ENCODE measurements around the gene PSMD14. TPM values are rescaled to one million over a fixed set of nuclear protein-coding genes. Genes with fewer than 3 reads are reported as not detected.

The PSMD14 gene
- total RNA-seq, 2 experiments from 2014 or later = 68.3 to 72.2 TPM

GRCh38 chr2:161424891-161425727 lies 116.9 kb downstream of the PSMD14 start:
- Mint-ChIP-seq H3K9me3 (ENCODE audit: insufficient read depth) (no peaks in the 10 kb centered on the region), H3K4me3 (peak overlapping the region; percentile 37), H3K27me3 (ENCODE audit: low read depth) (peaks cover 84% of the 10 kb centered on the region), H3K36me3 (ENCODE audit: low read depth) (peaks cover 13% of the 10 kb centered on the region), H3K27ac (no peak overlapping the region), H3K4me1 (ENCODE audit: low read depth) (peaks cover 39% of the 10 kb centered on the region)
- ATAC-seq (no peak), DNase-seq (no peak)
- POLR2A ChIA-PET = interaction anchor here (0.6 kb wide), 1 partner anchor 182 kb away, joined by 3 read pairs; no protein-coding TSS in a partner anchor
- CTCF ChIA-PET = no interaction called here

- Mint-ChIP-seq H3K36me3 (ENCODE audit: low read depth) (peaks cover 13% of the 10 kb centered on the region), H3K27ac (no peak overlapping the region), H3K27me3 (ENCODE audit: low read depth) (peaks cover 83% of the 10 kb centered on the region), H3K9me3 (ENCODE audit: insufficient read depth) (no peaks in the 10 kb centered on the region), H3K4me1 (ENCODE audit: low read depth) (peaks cover 36% of the 10 kb centered on the region), H3K4me3 (no peak overlapping the region)
- DNase-seq (no peak), ATAC-seq (no peak)
- ChIA-PET CTCF (no interaction called here), POLR2A (no interaction called here)
Measured at GRCh38 chr2:161425728-161426454, 117.7 kb downstream of the PSMD14 start.

- Mint-ChIP-seq H3K36me3 (ENCODE audit: low read depth) (peaks cover 13% of the 10 kb centered on the region), H3K4me1 (ENCODE audit: low read depth) (peaks cover 36% of the 10 kb centered on the region), H3K4me3 (peak overlapping the region; percentile 52), H3K9me3 (ENCODE audit: insufficient read depth) (no peaks in the 10 kb centered on the region), H3K27ac (no peak overlapping the region), H3K27me3 (ENCODE audit: low read depth) (peaks cover 80% of the 10 kb centered on the region)
- DNase-seq = no peak
- POLR2A ChIA-PET = no interaction called here
- CTCF ChIA-PET = interaction anchor here (1.2 kb wide), 1 partner anchor 142 kb away, joined by 3 read pairs; no protein-coding TSS in a partner anchor
- ATAC-seq = no peak
Measured at GRCh38 chr2:161426455-161426921, 118.3 kb downstream of the PSMD14 start.

- no peaks in the 10 kb centered on the region for H3K9me3 Mint-ChIP-seq (ENCODE audit: insufficient read depth)
- no peak overlapping the region for H3K27ac Mint-ChIP-seq
- ATAC-seq (peak; percentile 26), DNase-seq (peak; percentile 29)
- H3K27me3 Mint-ChIP-seq (ENCODE audit: low read depth) = peaks cover 80% of the 10 kb centered on the region
- POLR2A ChIA-PET = no interaction called here
- H3K4me3 Mint-ChIP-seq = peak overlapping the region; percentile 52
- H3K4me1 Mint-ChIP-seq (ENCODE audit: low read depth) = peaks cover 36% of the 10 kb centered on the region
- peaks cover 13% of the 10 kb centered on the region for H3K36me3 Mint-ChIP-seq (ENCODE audit: low read depth)
- CTCF ChIA-PET = interaction anchor here (1.2 kb wide), 1 partner anchor 141 kb away, joined by 3 read pairs; no protein-coding TSS in a partner anchor
Measured at GRCh38 chr2:161426922-161427663, 118.9 kb downstream of the PSMD14 start.

- CTCF ChIA-PET = interaction anchor here (1.2 to 1.4 kb wide), 2 partner anchors 140 to 518 kb away, joined by 3 read pairs; no protein-coding TSS in a partner anchor
- no peak for DNase-seq
- Mint-ChIP-seq H3K4me1 (ENCODE audit: low read depth) (peaks cover 30% of the 10 kb centered on the region), H3K27me3 (ENCODE audit: low read depth) (peaks cover 78% of the 10 kb centered on the region), H3K4me3 (peak overlapping the region; percentile 42), H3K36me3 (ENCODE audit: low read depth) (peaks cover 13% of the 10 kb centered on the region), H3K27ac (no peak overlapping the region), H3K9me3 (ENCODE audit: insufficient read depth) (no peaks in the 10 kb centered on the region)
- no peak for ATAC-seq
- POLR2A ChIA-PET = no interaction called here
Measured at GRCh38 chr2:161427664-161428587, 119.7 kb downstream of the PSMD14 start.

GRCh38 chr2:161430386-161430785 lies 122.2 kb downstream of the PSMD14 start:
- peaks cover 14% of the 10 kb centered on the region for H3K4me1 Mint-ChIP-seq (ENCODE audit: low read depth)
- H3K4me3 Mint-ChIP-seq = no peak overlapping the region
- ChIA-PET POLR2A (no interaction called here), CTCF (interaction anchor here (0.9 to 1.5 kb wide), 2 partner anchors 185 to 511 kb away, joined by 3 read pairs; no protein-coding TSS in a partner anchor)
- peaks cover 5% of the 10 kb centered on the region for H3K36me3 Mint-ChIP-seq (ENCODE audit: low read depth)
- peaks cover 75% of the 10 kb centered on the region for H3K27me3 Mint-ChIP-seq (ENCODE audit: low read depth)
- ATAC-seq = no peak
- H3K9me3 Mint-ChIP-seq (ENCODE audit: insufficient read depth) = no peaks in the 10 kb centered on the region
- no peak overlapping the region for H3K27ac Mint-ChIP-seq
- no peak for DNase-seq

GRCh38 chr2:161432107-161432506 lies 123.9 kb downstream of the PSMD14 start:
- Mint-ChIP-seq H3K27ac (no peak overlapping the region), H3K27me3 (ENCODE audit: low read depth) (peaks cover 71% of the 10 kb centered on the region), H3K9me3 (ENCODE audit: insufficient read depth) (no peaks in the 10 kb centered on the region), H3K4me3 (no peak overlapping the region), H3K4me1 (ENCODE audit: low read depth) (peaks cover 7% of the 10 kb centered on the region), H3K36me3 (ENCODE audit: low read depth) (peaks cover 5% of the 10 kb centered on the region)
- no peak for ATAC-seq
- CTCF ChIA-PET = no interaction called here
- POLR2A ChIA-PET = interaction anchor here (0.6 kb wide), 1 partner anchor 124 kb away, joined by 3 read pairs; the partner anchor contains the start of gene PSMD14
- no peak for DNase-seq

GRCh38 chr2:161434118-161434517 lies 125.9 kb downstream of the PSMD14 start:
- no peaks in the 10 kb centered on the region for H3K4me1 Mint-ChIP-seq (ENCODE audit: low read depth)
- POLR2A ChIA-PET = no interaction called here
- DNase-seq (no peak), ATAC-seq (no peak)
- no peak overlapping the region for H3K27ac Mint-ChIP-seq
- no peaks in the 10 kb centered on the region for H3K36me3 Mint-ChIP-seq (ENCODE audit: low read depth)
- H3K27me3 Mint-ChIP-seq (ENCODE audit: low read depth) = peaks cover 63% of the 10 kb centered on the region
- no peak overlapping the region for H3K4me3 Mint-ChIP-seq
- CTCF ChIA-PET = no interaction called here
- no peaks in the 10 kb centered on the region for H3K9me3 Mint-ChIP-seq (ENCODE audit: insufficient read depth)

- DNase-seq = no peak
- Mint-ChIP-seq H3K36me3 (ENCODE audit: low read depth) (no peaks in the 10 kb centered on the region), H3K4me3 (no peak overlapping the region), H3K4me1 (ENCODE audit: low read depth) (no peaks in the 10 kb centered on the region), H3K9me3 (ENCODE audit: insufficient read depth) (no peaks in the 10 kb centered on the region), H3K27me3 (ENCODE audit: low read depth) (peaks cover 64% of the 10 kb centered on the region), H3K27ac (no peak overlapping the region)
- POLR2A ChIA-PET = no interaction called here
- ATAC-seq = no peak
- CTCF ChIA-PET = no interaction called here
Measured at GRCh38 chr2:161436411-161436810, 128.2 kb downstream of the PSMD14 start.

GRCh38 chr2:161438598-161438997 lies 130.4 kb downstream of the PSMD14 start:
- POLR2A ChIA-PET = no interaction called here
- ATAC-seq = no peak

GRCh38 chr2:161445097-161445496 lies 136.9 kb downstream of the PSMD14 start:
- no peak overlapping the region for H3K27ac Mint-ChIP-seq
- no peaks in the 10 kb centered on the region for H3K4me1 Mint-ChIP-seq (ENCODE audit: low read depth)
- no peaks in the 10 kb centered on the region for H3K9me3 Mint-ChIP-seq (ENCODE audit: insufficient read depth)
- CTCF ChIA-PET = no interaction called here
- H3K36me3 Mint-ChIP-seq (ENCODE audit: low read depth) = no peaks in the 10 kb centered on the region
- DNase-seq (no peak), ATAC-seq (no peak)
- no peak overlapping the region for H3K4me3 Mint-ChIP-seq
- POLR2A ChIA-PET = no interaction called here
- H3K27me3 Mint-ChIP-seq (ENCODE audit: low read depth) = peaks cover 29% of the 10 kb centered on the region

More at GRCh38 chr2:161438598-161438997, 130.4 kb downstream of the PSMD14 start:
- H3K27ac Mint-ChIP-seq = no peak overlapping the region
- H3K4me1 Mint-ChIP-seq (ENCODE audit: low read depth) = no peaks in the 10 kb centered on the region
- H3K36me3 Mint-ChIP-seq (ENCODE audit: low read depth) = no peaks in the 10 kb centered on the region
- no peak for DNase-seq
- H3K9me3 Mint-ChIP-seq (ENCODE audit: insufficient read depth) = no peaks in the 10 kb centered on the region
- no peak overlapping the region for H3K4me3 Mint-ChIP-seq
- H3K27me3 Mint-ChIP-seq (ENCODE audit: low read depth) = peaks cover 64% of the 10 kb centered on the region
- CTCF ChIA-PET = no interaction called here

Data from activated CD8-positive, alpha-beta T cell treated with anti-CD3 and anti-CD28 coated beads, Interleukin-2, amount 10 ng/mL, durations not matched to agents 7 days and 5 days (primary cell).